OCI-LY1 (cell line): ENCODE data around the gene ALG3.

Experiments used
- H2AFZ ChIP-seq: fragments of 200-600 bp; sonication (generic), shearing (Covaris generic); 2 replicates; pipeline ENCODE4 v1.6.0; 2014; ENCODE audit warnings: antibody characterized with exemption, mild to moderate bottlenecking, low read length
- H3F3A ChIP-seq: fragments of 200-600 bp; sonication (generic), shearing (Covaris generic); 2 replicates; pipeline ENCODE4 v1.6.0; 2014; ENCODE audit warnings: mild to moderate bottlenecking, antibody characterized with exemption, low read length, moderate library complexity; ENCODE audit not compliant: insufficient read depth
- H3K27ac ChIP-seq: fragments of 200-600 bp; sonication (generic); 2 replicates; pipeline ENCODE4 v1.5.1; 2014; ENCODE audit warnings: low read length, mixed run types, mild to moderate bottlenecking, low read depth; ENCODE audit not compliant: poor library complexity, severe bottlenecking
- H3K27me3 ChIP-seq: fragments of 200-600 bp; sonication (generic); 2 replicates; pipeline ENCODE4 v1.6.0; 2014; ENCODE audit warnings: antibody characterized with exemption, mild to moderate bottlenecking, low read length, moderate library complexity; ENCODE audit not compliant: insufficient read depth
- H3K36me3 ChIP-seq: fragments of 200-600 bp; sonication (generic); 2 replicates; pipeline ENCODE4 v1.6.1; 2014; ENCODE audit warnings: mild to moderate bottlenecking, antibody characterized with exemption, low read length, moderate library complexity, mixed read lengths; ENCODE audit not compliant: insufficient read depth
- H3K4me1 ChIP-seq: fragments of 200-600 bp; sonication (generic); 2 replicates; pipeline ENCODE4 v1.5.1; 2014; ENCODE audit warnings: mild to moderate bottlenecking, low read length, moderate library complexity; ENCODE audit not compliant: insufficient read depth, severe bottlenecking
- H3K4me2 ChIP-seq: fragments of 200-600 bp; sonication (generic), shearing (Covaris generic); 2 replicates; pipeline ENCODE4 v1.6.1; 2014; ENCODE audit warnings: low read length
- H3K4me3 ChIP-seq: fragments of 200-600 bp; sonication (generic); 2 replicates; pipeline ENCODE4 v1.5.1; 2014; ENCODE audit warnings: low read length, low read depth, mild to moderate bottlenecking, mixed read lengths; ENCODE audit not compliant: poor library complexity, severe bottlenecking
- H3K79me2 ChIP-seq: fragments of 200-600 bp; shearing (Covaris generic); 2 replicates; pipeline ENCODE4 v1.6.1; 2016; ENCODE audit warnings: mixed run types, low read length, mixed read lengths; ENCODE audit not compliant: insufficient read depth
- H3K9ac ChIP-seq: fragments of 200-600 bp; sonication (generic), shearing (Covaris generic); 2 replicates; pipeline ENCODE4 v1.6.1; 2014; ENCODE audit warnings: mild to moderate bottlenecking, low read length, mixed read lengths
- H3K9me2 ChIP-seq: fragments of 200-600 bp; sonication (generic), shearing (Covaris generic); 2 replicates; pipeline ENCODE4 v1.6.1; 2014; ENCODE audit warnings: low read depth, mild to moderate bottlenecking, low read length, mixed read lengths
- H3K9me3 ChIP-seq: fragments of 200-600 bp; shearing (Covaris generic); 2 replicates; pipeline ENCODE4 v1.6.1; 2014; ENCODE audit warnings: low read length, mixed read lengths
- H4K20me1 ChIP-seq: fragments of 200-600 bp; sonication (generic), shearing (Covaris generic); 2 replicates; pipeline ENCODE4 v1.6.0; 2016; ENCODE audit warnings: mild to moderate bottlenecking, low read length; ENCODE audit not compliant: insufficient read depth
- CTCF ChIP-seq: fragments of 200-600 bp; sonication (generic), shearing (Covaris generic); IDR thresholded peaks from 2 replicates; pipeline ENCODE4 v1.5.1; 2017; ENCODE audit warnings: mild to moderate bottlenecking, antibody characterized with exemption, low read length, moderate library complexity, mixed read lengths
- EZH2 ChIP-seq: fragments of 200-600 bp; sonication (generic), shearing (Covaris generic); IDR thresholded peaks from 2 replicates; pipeline ENCODE4 v1.8.0; 2017; ENCODE audit warnings: borderline replicate concordance, mixed run types, mild to moderate bottlenecking, antibody characterized with exemption, low read length, moderate library complexity, mixed read lengths

The ALG3 gene

DNA sequence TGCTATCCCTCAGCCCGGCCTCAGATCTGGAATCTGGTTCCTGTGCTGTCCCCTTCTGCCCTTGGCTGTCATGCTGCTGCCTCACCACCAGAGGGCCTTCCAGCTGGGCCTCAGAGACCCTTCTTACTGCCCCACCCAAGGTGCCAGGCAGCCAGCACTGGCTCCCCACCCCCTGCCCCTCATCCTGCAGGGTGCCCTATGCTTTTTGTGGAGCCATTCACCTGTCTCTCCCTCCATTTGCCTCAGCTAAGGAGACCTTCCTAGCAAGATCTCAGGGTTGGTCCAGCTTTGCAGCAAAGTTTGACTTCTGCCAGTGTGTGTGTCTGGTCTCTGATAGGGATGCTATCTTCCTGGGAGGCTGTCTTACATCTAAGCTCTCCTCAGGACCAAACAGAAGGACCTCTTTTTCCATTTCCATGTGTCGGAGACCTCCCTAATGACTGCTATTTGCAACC lies 21.3 kb downstream of the ALG3 start:
- Histone ChIP-seq H3K4me1 (peaks cover 14% of the 10 kb centered on the region), H3K9ac (no peak overlapping the region), H3K27me3 (peaks cover 11% of the 10 kb centered on the region; the same call in 1 of the 2 replicates), H2AFZ (no peak overlapping the region), H3K79me2 (no peaks in the 10 kb centered on the region), H4K20me1 (no peaks in the 10 kb centered on the region), H3K9me2 (no peaks in the 10 kb centered on the region), H3K4me3 (no peak overlapping the region), H3K27ac (no peak overlapping the region), H3K36me3 (no peaks in the 10 kb centered on the region), H3F3A (no peaks in the 10 kb centered on the region), H3K4me2 (no peak overlapping the region), H3K9me3 (no peaks in the 10 kb centered on the region)
- no peak for TF ChIP-seq EZH2
- peak; percentile 96 for TF ChIP-seq CTCF

DNA sequence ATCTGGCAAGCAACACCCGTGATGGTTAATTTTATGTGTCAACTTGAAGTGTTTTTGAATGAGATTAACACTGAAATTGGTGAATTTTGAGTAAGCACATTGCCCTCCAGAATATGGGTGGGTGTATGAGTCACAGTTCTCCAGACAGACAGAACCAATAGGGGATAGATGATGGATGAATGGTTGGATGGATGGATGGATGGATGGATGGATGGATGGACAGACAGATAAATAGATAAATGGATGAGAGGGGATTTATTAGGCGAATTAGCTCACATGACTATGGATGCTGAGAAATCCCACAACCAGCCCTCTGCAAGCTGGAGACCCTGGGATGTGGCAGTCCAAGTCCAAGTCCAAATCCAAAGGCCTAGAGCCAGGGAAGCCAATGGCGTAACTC lies 24.8 kb downstream of the ALG3 start:
- Histone ChIP-seq H3K4me1 (peaks cover 3% of the 10 kb centered on the region), H3K4me3 (no peak overlapping the region), H4K20me1 (no peaks in the 10 kb centered on the region), H3F3A (no peaks in the 10 kb centered on the region), H3K9ac (no peak overlapping the region), H3K9me3 (no peaks in the 10 kb centered on the region), H3K9me2 (no peaks in the 10 kb centered on the region), H3K79me2 (no peaks in the 10 kb centered on the region), H3K27ac (no peak overlapping the region), H3K27me3 (peaks cover 10% of the 10 kb centered on the region; the same call in 1 of the 2 replicates), H2AFZ (no peak overlapping the region), H3K36me3 (no peaks in the 10 kb centered on the region), H3K4me2 (no peak overlapping the region)
- no peak for TF ChIP-seq EZH2
- TF ChIP-seq CTCF: no peak

GRCh38 chr3:184222521-184222920 lies 26.2 kb downstream of the ALG3 start:
- Histone ChIP-seq H3K9me2 (no peaks in the 10 kb centered on the region), H3K27ac (no peak overlapping the region), H3K9ac (no peak overlapping the region), H3K4me2 (no peak overlapping the region), H3K27me3 (peaks cover 5% of the 10 kb centered on the region; the same call in 1 of the 2 replicates), H3K79me2 (no peaks in the 10 kb centered on the region), H3K4me1 (no peaks in the 10 kb centered on the region), H3K9me3 (no peaks in the 10 kb centered on the region), H2AFZ (no peak overlapping the region), H4K20me1 (no peaks in the 10 kb centered on the region), H3K4me3 (no peak overlapping the region), H3K36me3 (no peaks in the 10 kb centered on the region), H3F3A (no peaks in the 10 kb centered on the region)
- TF ChIP-seq EZH2: no peak
- TF ChIP-seq CTCF: no peak
